Colonic mucosa (tissue), 4 donors: ENCODE measurements around the gene LYRM1. TPM values are rescaled to one million over a fixed set of nuclear protein-coding genes. Genes with fewer than 3 reads are reported as not detected.
A peak's percentile ranks its signal among the peaks of the same experiment; 100 is the strongest.

ENCODE experiments used
- DNase-seq: peaks from one replicate; pipeline ENCODE4 v3.0.0-alpha.2; 2020
- H3K27ac ChIP-seq: fragments of 200-600 bp; one replicate; pipeline ENCODE4 v1.8.0; 2021
- H3K27me3 ChIP-seq: fragments of 200-600 bp; one replicate; pipeline ENCODE4 v1.8.0; 2021
- H3K36me3 ChIP-seq: fragments of 200-600 bp; one replicate; pipeline ENCODE4 v1.8.0; 2021
- H3K4me1 ChIP-seq: fragments of 200-600 bp; one replicate; pipeline ENCODE4 v1.8.0; 2021; ENCODE audit warnings: mild to moderate bottlenecking
- H3K4me3 ChIP-seq: fragments of 200-600 bp; one replicate; pipeline ENCODE4 v1.8.0; 2021
- H3K9ac ChIP-seq, 2 donors: one replicate each; pipeline ENCODE4 v1.7.0; 2013; ENCODE audit warnings: control low read depth in 2 of 2, low read depth in 2 of 2, low read length in 2 of 2
- H3K9me3 ChIP-seq: fragments of 200-600 bp; one replicate; pipeline ENCODE4 v1.8.0; 2021
- intact Hi-C: fragments of 100-400 bp; cut with DNase I; formaldehyde crosslinking; loops from one replicate; pipeline ENCODE4 v1.14.1; 2022
- total RNA-seq, 2 donors: library from RNA; stranded (reverse); fragmentation: NEBNext Ultra II Directional in 1 of 2; extraction: Animal tissue kit (Norgen Biotek cat#: 25700) in 1 of 2; gene quantifications; one replicate each; pipeline ENCODE4 v1.2.1, GENCODE V29; 2021
- TF ChIP-seq, protein P1 (sequence below): fragments of 200-600 bp; IDR thresholded peaks from one replicate; pipeline ENCODE4 v1.8.0; 2022; ENCODE audit warnings: antibody characterized with exemption, mild to moderate bottlenecking
- donor health status: healthy.
- donor health status: DM: no; HTN: no; CAD: no.
- donor health status: DM: no; HTN: no; CAD: no.

Gene LYRM1, protein sequence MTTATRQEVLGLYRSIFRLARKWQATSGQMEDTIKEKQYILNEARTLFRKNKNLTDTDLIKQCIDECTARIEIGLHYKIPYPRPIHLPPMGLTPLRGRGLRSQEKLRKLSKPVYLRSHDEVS
- total RNA-seq: 10 to 100 TPM; 17.6 to 21.2 TPM

DNA sequence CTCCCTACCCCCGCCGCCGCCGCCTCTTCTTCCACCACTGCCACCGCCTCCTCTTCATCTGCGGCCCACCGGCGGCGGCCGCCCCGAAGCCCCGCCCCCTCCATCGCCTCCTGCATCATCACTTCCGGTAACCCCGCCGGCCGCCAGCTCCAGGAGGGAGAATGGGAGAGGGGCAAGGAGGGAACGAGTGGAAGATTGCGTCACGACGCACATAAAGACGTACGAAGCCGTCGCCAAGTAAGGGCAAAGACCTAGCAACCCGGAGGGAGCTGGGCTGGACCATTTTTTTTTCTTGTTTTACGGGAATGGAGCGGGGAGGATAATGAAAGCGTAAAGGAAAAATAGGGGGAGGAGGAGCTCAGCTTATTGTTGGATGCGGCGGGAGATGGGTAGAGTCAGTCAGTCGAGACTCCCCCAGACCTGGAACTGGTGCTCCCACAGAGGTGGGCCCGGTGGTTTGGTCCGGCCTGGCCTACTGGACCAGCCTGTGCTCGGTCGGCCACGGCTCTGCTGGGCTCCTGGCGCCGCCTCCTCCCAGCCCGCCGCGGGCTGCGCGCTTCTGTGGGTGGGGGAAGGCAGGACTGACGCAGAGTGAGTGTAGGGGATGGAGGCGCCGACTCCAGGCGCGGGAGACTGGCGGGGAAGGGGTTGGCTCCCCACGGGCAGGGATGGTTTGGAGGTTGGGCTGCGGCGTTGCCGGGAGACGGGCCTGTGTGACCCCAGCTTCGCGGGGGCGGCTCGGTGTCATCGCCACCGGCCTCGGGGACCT is at the start of gene LYRM1, which contains the start of gene DCUN1D3:
Gene LYRM1 (plus strand): TSS at position 473 of the 769 bp plus-strand sequence. CDS start 14,785 bp downstream, outside the sequence.
Gene DCUN1D3 (minus strand): TSS at position 60 of the 769 bp plus-strand sequence. CDS start 37,820 bp downstream, outside the sequence.
- Histone ChIP-seq H3K36me3 (no peaks in the 10 kb centered on the region), H3K27me3 (no peaks in the 10 kb centered on the region), H3K9me3 (no peaks in the 10 kb centered on the region), H3K9ac (peak within 1 kb of the TSS; percentile 94 to 97), H3K4me3 (peak within 1 kb of the TSS; percentile 74), H3K27ac (peak within 1 kb of the TSS; percentile 95), H3K4me1 (peaks cover 17% of the 10 kb centered on the region)
- intact Hi-C loops: no loop called here
- TF ChIP-seq, protein P1, sequence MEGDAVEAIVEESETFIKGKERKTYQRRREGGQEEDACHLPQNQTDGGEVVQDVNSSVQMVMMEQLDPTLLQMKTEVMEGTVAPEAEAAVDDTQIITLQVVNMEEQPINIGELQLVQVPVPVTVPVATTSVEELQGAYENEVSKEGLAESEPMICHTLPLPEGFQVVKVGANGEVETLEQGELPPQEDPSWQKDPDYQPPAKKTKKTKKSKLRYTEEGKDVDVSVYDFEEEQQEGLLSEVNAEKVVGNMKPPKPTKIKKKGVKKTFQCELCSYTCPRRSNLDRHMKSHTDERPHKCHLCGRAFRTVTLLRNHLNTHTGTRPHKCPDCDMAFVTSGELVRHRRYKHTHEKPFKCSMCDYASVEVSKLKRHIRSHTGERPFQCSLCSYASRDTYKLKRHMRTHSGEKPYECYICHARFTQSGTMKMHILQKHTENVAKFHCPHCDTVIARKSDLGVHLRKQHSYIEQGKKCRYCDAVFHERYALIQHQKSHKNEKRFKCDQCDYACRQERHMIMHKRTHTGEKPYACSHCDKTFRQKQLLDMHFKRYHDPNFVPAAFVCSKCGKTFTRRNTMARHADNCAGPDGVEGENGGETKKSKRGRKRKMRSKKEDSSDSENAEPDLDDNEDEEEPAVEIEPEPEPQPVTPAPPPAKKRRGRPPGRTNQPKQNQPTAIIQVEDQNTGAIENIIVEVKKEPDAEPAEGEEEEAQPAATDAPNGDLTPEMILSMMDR: no peak
- peak; percentile 96 for DNase-seq

- no peaks in the 10 kb centered on the region for H3K4me1 ChIP-seq
Observed at GRCh38 chr16:20850981-20851380, 49.6 kb upstream of the LYRM1 start.

DNA sequence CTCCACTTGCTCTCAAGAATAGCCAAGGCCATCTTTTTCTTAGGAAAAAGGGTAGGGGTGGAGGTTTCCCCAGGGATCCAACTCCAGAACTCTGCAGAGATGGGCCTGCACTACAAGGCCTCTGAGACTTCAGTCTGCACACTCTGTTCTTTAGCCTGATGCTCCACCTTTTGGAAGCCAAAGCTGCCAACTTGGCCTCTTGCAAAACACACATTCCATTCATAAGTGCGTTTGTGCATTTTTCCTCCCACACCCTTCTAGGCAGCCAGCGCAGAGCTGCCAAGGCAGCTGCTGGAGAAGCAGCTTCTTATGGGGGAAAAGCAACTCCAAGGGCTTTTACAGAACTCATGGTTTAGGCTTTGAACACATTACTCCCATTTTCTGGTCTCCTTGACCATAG is 49.0 kb upstream of the LYRM1 start:
- H3K4me1 ChIP-seq: no peaks in the 10 kb centered on the region

More at GRCh38 chr16:20850981-20851380, 49.6 kb upstream of the LYRM1 start:
- Histone ChIP-seq H3K9ac (peak overlapping the region in 1 of 2 donors; percentile 19), H3K36me3 (no peaks in the 10 kb centered on the region), H3K27me3 (no peaks in the 10 kb centered on the region), H3K9me3 (no peaks in the 10 kb centered on the region), H3K27ac (no peak overlapping the region), H3K4me3 (no peak overlapping the region)
- TF ChIP-seq, protein P1: no peak
- intact Hi-C loops: loop anchor here (2.0 to 10.0 kb wide), 2 partner anchors 64 to 232 kb away; no protein-coding TSS in a partner anchor
- DNase-seq: no peak

GRCh38 chr16:20853143-20853542 is 47.4 kb upstream of the LYRM1 start:
- TF ChIP-seq, protein P1: no peak
- H3K9ac ChIP-seq: no peak overlapping the region
- no peak overlapping the region for H3K4me3 ChIP-seq
- intact Hi-C loops: loop anchor here (10.0 kb wide), 1 partner anchor 62 kb away; no protein-coding TSS in a partner anchor
- no peaks in the 10 kb centered on the region for H3K36me3 ChIP-seq
- no peak overlapping the region for H3K27ac ChIP-seq
- no peaks in the 10 kb centered on the region for H3K4me1 ChIP-seq
- no peaks in the 10 kb centered on the region for H3K9me3 ChIP-seq
- no peaks in the 10 kb centered on the region for H3K27me3 ChIP-seq
- DNase-seq: no peak

More for the DNA sequence above, 49.0 kb upstream of the LYRM1 start:
- TF ChIP-seq, protein P1: no peak
- peak overlapping the region in 1 of 2 donors; percentile 19 for H3K9ac ChIP-seq
- intact Hi-C loops: loop anchor here (2.0 to 10.0 kb wide), 2 partner anchors 63 to 231 kb away; no protein-coding TSS in a partner anchor
- peak; percentile 41 for DNase-seq
- no peaks in the 10 kb centered on the region for H3K36me3 ChIP-seq
- no peaks in the 10 kb centered on the region for H3K9me3 ChIP-seq
- H3K27ac ChIP-seq: no peak overlapping the region
- H3K4me3 ChIP-seq: no peak overlapping the region
- no peaks in the 10 kb centered on the region for H3K27me3 ChIP-seq

GRCh38 chr16:20853981-20854620 is 46.5 kb upstream of the LYRM1 start:
- Histone ChIP-seq H3K4me1 (no peaks in the 10 kb centered on the region), H3K4me3 (no peak overlapping the region), H3K27me3 (no peaks in the 10 kb centered on the region), H3K27ac (no peak overlapping the region), H3K36me3 (no peaks in the 10 kb centered on the region), H3K9me3 (no peaks in the 10 kb centered on the region), H3K9ac (no peak overlapping the region)
- intact Hi-C loops: loop anchor here (10.0 kb wide), 1 partner anchor 61 kb away; no protein-coding TSS in a partner anchor
- TF ChIP-seq, protein P1: no peak
- no peak for DNase-seq
